ENCODE data around the gene SMAD2.

- TF ChIP-seq EZH2 (IDR thresholded peaks at IDR 0.05) (no peak), POLR2AphosphoS5 (IDR thresholded peaks at IDR 0.05; ENCODE audit: borderline replicate concordance, low read depth, low read length) (no peak), FOXP2 (optimal IDR thresholded peaks at IDR 0.05; ENCODE audit: control extremely low read depth, extremely low read length, insufficient read depth) (no peak)
Measured at GRCh38 chr18:47791461-47791985, 138.9 kb downstream of the SMAD2 start.

Data from SK-N-MC (cell line).